Naive B cell (primary cell): ENCODE results near the gene CAMK1D. TPM values are rescaled to one million over a fixed set of nuclear protein-coding genes. Genes with fewer than 3 reads are reported as not detected.
A peak's percentile ranks its signal among the peaks of the same experiment; 100 is the strongest.
"Not testable (repeated sequence)": the region's sequence is repeated elsewhere in the genome, so short reads cannot be mapped to it uniquely, and the experiment has no call there.

Experiments used
- ATAC-seq, 2 donors: fragments of 150-1000 bp; cut with Tn5 transposase; 2 replicates each; pipeline ENCODE4 v1.10.0; 2021; ENCODE audit warnings: low read depth in 2 of 2, mild to moderate bottlenecking in 2 of 2, moderate library complexity in 2 of 2
- DNase-seq: peaks from one replicate; pipeline ENCODE4 v3.0.0; 2022
- H3K27ac Mint-ChIP-seq, 6 donors: one replicate each; pipeline ENCODE4 v1.8.0; 2020 to 2022; ENCODE audit warnings: mild to moderate bottlenecking in 6 of 6, mixed read lengths in 6 of 6, moderate library complexity in 5 of 6, inconsistent platforms in 2 of 6
- H3K27me3 Mint-ChIP-seq, 3 donors: one replicate each; pipeline ENCODE4 v1.8.0; 2021 to 2022; ENCODE audit warnings: mixed read lengths in 3 of 3, mild to moderate bottlenecking in 1 of 3
- H3K36me3 Mint-ChIP-seq, 2 donors: one replicate each; pipeline ENCODE4 v1.8.0; 2020 to 2022; ENCODE audit warnings: mixed read lengths in 2 of 2, inconsistent platforms in 1 of 2, mild to moderate bottlenecking in 1 of 2
- H3K4me1 Mint-ChIP-seq, 3 donors: one replicate each; pipeline ENCODE4 v1.8.0; 2020 to 2022; ENCODE audit warnings: mixed read lengths in 3 of 3, inconsistent platforms in 1 of 3, mild to moderate bottlenecking in 1 of 3, moderate library complexity in 1 of 3
- H3K4me3 Mint-ChIP-seq, 8 donors: one replicate each; pipeline ENCODE4 v1.8.0; 2020 to 2022; ENCODE audit warnings: mild to moderate bottlenecking in 8 of 8, mixed read lengths in 8 of 8, moderate library complexity in 8 of 8, inconsistent platforms in 2 of 8
- H3K9me3 Mint-ChIP-seq, 7 donors: one replicate each; pipeline ENCODE4 v1.8.0; 2020 to 2022; ENCODE audit warnings: mixed read lengths in 7 of 7, mild to moderate bottlenecking in 5 of 7, inconsistent platforms in 2 of 7, moderate library complexity in 1 of 7
- polyA plus RNA-seq, 6 donors: library from polyadenylated mRNA; unstranded; fragments of 300-500 nt; fragmentation: Illumina TruSeq; gene quantifications; one replicate each; pipeline ENCODE4 v1.2.3, GENCODE V29; 2021; ENCODE audit warnings: low read depth in 6 of 6

CAMK1D gene
- polyA plus RNA-seq, 6 donors from 2014 or later: 12.2 to 54.1 (median 35.6) TPM

GRCh38 chr10:12546160-12546802, 196.9 kb downstream of the CAMK1D start:
- Mint-ChIP-seq H3K36me3 (peaks cover 9 to 17% of the 10 kb centered on the region in 2 donors), H3K4me1 (peaks cover 53 to 75% (median 67%) of the 10 kb centered on the region in 3 donors), H3K27ac (peak overlapping the region in 4 of 6 donors; percentile 0 to 74 (median 36))
- H3K4me3 Mint-ChIP-seq, ATAC-seq, H3K9me3 Mint-ChIP-seq, DNase-seq, H3K27me3 Mint-ChIP-seq: not testable (repeated sequence)

- Mint-ChIP-seq H3K27ac (peak overlapping the region; percentile 40 to 92 (median 75)), H3K9me3 (peaks cover 0 to 5% (median 1%) of the 10 kb centered on the region in 7 donors), H3K27me3 (no peaks in the 10 kb centered on the region), H3K4me1 (peaks cover 46 to 64% (median 59%) of the 10 kb centered on the region in 3 donors), H3K4me3 (peak overlapping the region in 1 of 8 donors; percentile 36), H3K36me3 (peaks cover 9 to 17% of the 10 kb centered on the region in 2 donors)
- no peak for DNase-seq
- no peak for ATAC-seq
Measured at GRCh38 chr10:12547301-12547771, 198.0 kb downstream of the CAMK1D start.

GRCh38 chr10:12549297-12549696, 199.9 kb downstream of the CAMK1D start:
- Mint-ChIP-seq H3K9me3 (peaks cover 0 to 5% (median 1%) of the 10 kb centered on the region in 7 donors), H3K4me3 (no peak overlapping the region), H3K27ac (peak overlapping the region in 1 of 6 donors; percentile 53), H3K4me1 (peaks cover 42 to 55% (median 52%) of the 10 kb centered on the region in 3 donors), H3K27me3 (no peaks in the 10 kb centered on the region), H3K36me3 (peaks cover 9 to 17% of the 10 kb centered on the region in 2 donors)
- DNase-seq (no peak), ATAC-seq (no peak)

- H3K27ac Mint-ChIP-seq: no peak overlapping the region
- peaks cover 0 to 4% (median 0%) of the 10 kb centered on the region in 7 donors for H3K9me3 Mint-ChIP-seq
- peaks cover 39 to 51% (median 49%) of the 10 kb centered on the region in 3 donors for H3K4me1 Mint-ChIP-seq
- peaks cover 17 to 20% of the 10 kb centered on the region in 2 donors for H3K36me3 Mint-ChIP-seq
- no peak overlapping the region for H3K4me3 Mint-ChIP-seq
- no peaks in the 10 kb centered on the region for H3K27me3 Mint-ChIP-seq
- DNase-seq (no peak), ATAC-seq (no peak)
Measured at GRCh38 chr10:12550994-12551393, 201.6 kb downstream of the CAMK1D start.

GRCh38 chr10:12556039-12556438, 206.7 kb downstream of the CAMK1D start:
- DNase-seq (no peak), ATAC-seq (peak; percentile 14 to 42)
- peak overlapping the region in 2 of 8 donors; percentile 2 to 27 for H3K4me3 Mint-ChIP-seq
- H3K4me1 Mint-ChIP-seq: peaks cover 36 to 64% (median 46%) of the 10 kb centered on the region in 3 donors
- no peaks in the 10 kb centered on the region for H3K9me3 Mint-ChIP-seq
- H3K27me3 Mint-ChIP-seq: no peaks in the 10 kb centered on the region
- H3K27ac Mint-ChIP-seq: peak overlapping the region in 4 of 6 donors; percentile 37 to 93 (median 74)
- H3K36me3 Mint-ChIP-seq: peaks cover 13 to 24% of the 10 kb centered on the region in 2 donors

- Mint-ChIP-seq H3K9me3 (peaks cover 0 to 2% (median 0%) of the 10 kb centered on the region in 7 donors), H3K36me3 (peaks cover 21 to 24% of the 10 kb centered on the region in 2 donors), H3K4me1 (peaks cover 63 to 97% (median 81%) of the 10 kb centered on the region in 3 donors), H3K27ac (peak overlapping the region in 3 of 6 donors; percentile 70 to 81 (median 77)), H3K27me3 (no peaks in the 10 kb centered on the region), H3K4me3 (peak overlapping the region in 1 of 8 donors; percentile 15)
- ATAC-seq (no peak), DNase-seq (no peak)
Measured at GRCh38 chr10:12559578-12560178, 210.3 kb downstream of the CAMK1D start.

- H3K9me3 Mint-ChIP-seq: peaks cover 0 to 2% (median 0%) of the 10 kb centered on the region in 7 donors
- ATAC-seq (no peak), DNase-seq (no peak)
- peaks cover 8% of the 10 kb centered on the region in 2 donors for H3K36me3 Mint-ChIP-seq
- peak overlapping the region in 3 of 8 donors; percentile 18 to 48 (median 47) for H3K4me3 Mint-ChIP-seq
- peak overlapping the region in 3 of 6 donors; percentile 56 to 97 (median 67) for H3K27ac Mint-ChIP-seq
- H3K27me3 Mint-ChIP-seq: no peaks in the 10 kb centered on the region
- H3K4me1 Mint-ChIP-seq: peaks cover 57 to 92% (median 74%) of the 10 kb centered on the region in 3 donors
Measured at GRCh38 chr10:12561307-12561706, 212.0 kb downstream of the CAMK1D start.

GRCh38 chr10:12561720-12562119, 212.4 kb downstream of the CAMK1D start:
- peaks cover 57 to 92% (median 74%) of the 10 kb centered on the region in 3 donors for H3K4me1 Mint-ChIP-seq
- peak in 1 of 2 donors; percentile 27 for ATAC-seq
- H3K27me3 Mint-ChIP-seq: no peaks in the 10 kb centered on the region
- no peak for DNase-seq
- peak overlapping the region in 2 of 6 donors; percentile 3 to 56 for H3K27ac Mint-ChIP-seq
- peak overlapping the region in 4 of 8 donors; percentile 18 to 35 (median 32) for H3K4me3 Mint-ChIP-seq
- peaks cover 0 to 2% (median 0%) of the 10 kb centered on the region in 7 donors for H3K9me3 Mint-ChIP-seq
- H3K36me3 Mint-ChIP-seq: peaks cover 4 to 8% of the 10 kb centered on the region in 2 donors

- DNase-seq (no peak), ATAC-seq (no peak)
- Mint-ChIP-seq H3K4me3 (no peak overlapping the region), H3K9me3 (peaks cover 0 to 2% (median 0%) of the 10 kb centered on the region in 7 donors), H3K4me1 (peaks cover 61 to 91% (median 81%) of the 10 kb centered on the region in 3 donors), H3K27ac (peak overlapping the region in 4 of 6 donors; percentile 7 to 92 (median 78)), H3K36me3 (peaks cover 0 to 8% of the 10 kb centered on the region in 2 donors), H3K27me3 (no peaks in the 10 kb centered on the region)
Measured at GRCh38 chr10:12563489-12563888, 214.1 kb downstream of the CAMK1D start.

GRCh38 chr10:12564173-12564572, 214.8 kb downstream of the CAMK1D start:
- no peak for ATAC-seq
- Mint-ChIP-seq H3K4me1 (peaks cover 58 to 87% (median 78%) of the 10 kb centered on the region in 3 donors), H3K27me3 (no peaks in the 10 kb centered on the region), H3K27ac (peak overlapping the region in 3 of 6 donors; percentile 1 to 89 (median 67)), H3K9me3 (peaks cover 0 to 2% (median 0%) of the 10 kb centered on the region in 7 donors), H3K36me3 (peaks cover 0 to 8% of the 10 kb centered on the region in 2 donors), H3K4me3 (no peak overlapping the region)
- no peak for DNase-seq

GRCh38 chr10:12566161-12567115, 217.1 kb downstream of the CAMK1D start:
- Mint-ChIP-seq H3K27ac (peak overlapping the region; percentile 51 to 86 (median 74)), H3K36me3 (peaks cover 0 to 8% of the 10 kb centered on the region in 2 donors), H3K4me1 (peaks cover 47 to 66% (median 57%) of the 10 kb centered on the region in 3 donors)

GRCh38 chr10:12568391-12569009, 219.2 kb downstream of the CAMK1D start:
- H3K27me3 Mint-ChIP-seq: no peaks in the 10 kb centered on the region
- DNase-seq (no peak), ATAC-seq (no peak)
- peaks cover 6 to 17% of the 10 kb centered on the region in 2 donors for H3K36me3 Mint-ChIP-seq
- H3K4me3 Mint-ChIP-seq: peak overlapping the region in 4 of 8 donors; percentile 5 to 69 (median 54)
- H3K4me1 Mint-ChIP-seq: peaks cover 40 to 56% (median 54%) of the 10 kb centered on the region in 3 donors
- peak overlapping the region in 5 of 6 donors; percentile 57 to 92 (median 91) for H3K27ac Mint-ChIP-seq
- H3K9me3 Mint-ChIP-seq: peaks cover 0 to 10% (median 1%) of the 10 kb centered on the region in 7 donors

More at GRCh38 chr10:12566161-12567115, 217.1 kb downstream of the CAMK1D start:
- H3K27me3 Mint-ChIP-seq: no peaks in the 10 kb centered on the region
- peaks cover 0 to 5% (median 0%) of the 10 kb centered on the region in 7 donors for H3K9me3 Mint-ChIP-seq
- H3K4me3 Mint-ChIP-seq: peak overlapping the region in 2 of 8 donors; percentile 44 to 66
- ATAC-seq (no peak), DNase-seq (no peak)
